Hepatocyte (in vitro differentiated cells): ENCODE measurements around the gene GDF15. TPM values are rescaled to one million over a fixed set of nuclear protein-coding genes. Genes with fewer than 3 reads are reported as not detected.
"Not testable (repeated sequence)": the region's sequence is repeated elsewhere in the genome, so short reads cannot be mapped to it uniquely, and the experiment has no call there.

Experiments used
- DNase-seq: peaks from one replicate; pipeline ENCODE4 v3.0.0-alpha.2; 2016; ENCODE audit warnings: low spot score
- H2AFZ ChIP-seq: fragments of 200-600 bp; sonication (generic); 2 replicates; pipeline ENCODE4 v1.6.0; 2016; ENCODE audit warnings: antibody characterized with exemption, mild to moderate bottlenecking
- H3K27ac ChIP-seq: fragments of 200-600 bp; sonication (generic); 2 replicates; pipeline ENCODE4 v1.5.1; 2016; ENCODE audit warnings: mild to moderate bottlenecking
- H3K27me3 ChIP-seq: fragments of 200-600 bp; sonication (generic); 2 replicates; pipeline ENCODE4 v1.6.1; 2016
- H3K36me3 ChIP-seq: fragments of 200-600 bp; sonication (generic); replicated peaks from 2 replicates; pipeline ENCODE4 v1.5.1; 2016; ENCODE audit warnings: low read depth; ENCODE audit not compliant: insufficient read depth
- H3K4me1 ChIP-seq: fragments of 200-600 bp; sonication (generic); 2 replicates; pipeline ENCODE4 v1.5.1; 2016; ENCODE audit warnings: mild to moderate bottlenecking, moderate library complexity; ENCODE audit not compliant: insufficient read depth
- H3K4me2 ChIP-seq: fragments of 200-600 bp; sonication (generic); 2 replicates; pipeline ENCODE4 v1.6.0; 2016
- H3K4me3 ChIP-seq: fragments of 200-600 bp; sonication (generic); 2 replicates; pipeline ENCODE4 v1.5.1; 2016; ENCODE audit warnings: mild to moderate bottlenecking
- H3K79me2 ChIP-seq: fragments of 200-600 bp; sonication (generic); 2 replicates; pipeline ENCODE4 v1.6.0; 2017; ENCODE audit warnings: mild to moderate bottlenecking
- H3K9me2 ChIP-seq: fragments of 200-600 bp; sonication (generic); replicated peaks from 2 replicates; pipeline ENCODE4 v1.6.0; 2017; ENCODE audit warnings: mild to moderate bottlenecking; ENCODE audit not compliant: insufficient read depth
- H3K9me3 ChIP-seq: fragments of 200-600 bp; sonication (generic); 2 replicates; pipeline ENCODE4 v1.5.1; 2016; ENCODE audit warnings: low read depth, mild to moderate bottlenecking
- H4K20me1 ChIP-seq: fragments of 200-600 bp; sonication (generic); 2 replicates; pipeline ENCODE4 v1.6.0; 2016; ENCODE audit warnings: mild to moderate bottlenecking; ENCODE audit not compliant: insufficient read depth, poor library complexity, severe bottlenecking
- EZH2 ChIP-seq: fragments of 200-600 bp; sonication (generic); IDR thresholded peaks from 2 replicates; pipeline ENCODE4 v1.6.1; 2016; ENCODE audit warnings: antibody characterized with exemption, mild to moderate bottlenecking, borderline replicate concordance
- EZH2phosphoT487 ChIP-seq: fragments of 200-600 bp; sonication (generic); IDR thresholded peaks from one replicate; pipeline ENCODE4 v1.6.1; 2018; ENCODE audit warnings: antibody characterized with exemption, mild to moderate bottlenecking, low read depth, moderate library complexity; ENCODE audit not compliant: unreplicated experiment, severe bottlenecking
- WGBS: methylation state at CpG from one replicate; pipeline ENCODE4 v1.1.6; 2016; ENCODE audit warnings: low lambda C conversion rate; ENCODE audit errors: missing lambda C conversion rate; 5-methylcytosine and 5-hydroxymethylcytosine counted together
- polyA plus RNA-seq: library from polyadenylated mRNA; unstranded; fragments of >200 nt; fragmentation: Nextera tagmentation; extraction: Ambion mirVana; gene quantifications from 2 replicates; pipeline ENCODE4 v1.2.1, GENCODE V29; 2016
- total RNA-seq: library from RNA; depleted of rRNA; stranded (reverse); fragments of >200 nt; gene quantifications from 2 replicates; pipeline ENCODE4 v1.2.3, GENCODE V29; 2014
- TF ChIP-seq, protein P1 (sequence below): fragments of 200-600 bp; sonication (generic); IDR thresholded peaks from 2 replicates; pipeline ENCODE4 v1.5.1; 2016; ENCODE audit warnings: antibody characterized with exemption, mild to moderate bottlenecking; ENCODE audit not compliant: poor library complexity

Gene GDF15
- total and polyA plus RNA-seq, 2 experiments from 2014 or later: 123 to 175 TPM

DNA sequence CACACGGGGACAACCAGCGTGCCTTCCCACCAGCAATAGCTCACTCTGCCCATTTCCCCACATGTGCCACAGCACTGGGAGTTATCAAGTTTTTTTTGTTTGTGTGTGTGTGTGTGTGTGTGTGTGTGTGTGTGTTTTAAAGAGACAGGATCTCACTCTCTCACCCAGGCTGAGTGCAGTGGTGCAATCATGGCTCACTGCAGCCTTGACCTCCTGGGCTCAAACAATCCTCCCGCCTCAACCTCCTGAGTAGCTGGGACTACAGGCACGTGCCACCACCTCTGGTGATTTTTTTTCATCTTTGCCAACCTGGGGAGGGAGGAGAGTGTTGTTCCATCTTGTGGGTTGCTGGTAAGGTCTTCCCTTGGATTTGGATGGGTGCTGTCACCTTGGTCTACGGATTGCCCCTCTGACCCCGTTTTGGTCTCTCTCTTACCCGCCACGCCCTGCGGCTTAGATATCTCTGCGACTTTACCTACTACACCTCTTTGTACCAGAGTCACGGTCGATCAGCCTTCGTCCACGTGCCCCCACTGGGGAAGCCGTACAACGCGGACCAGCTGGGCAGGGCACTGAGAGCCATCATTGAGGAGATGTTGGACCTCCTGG lies 22.9 kb upstream of the GDF15 start:
- peaks cover 23% of the 10 kb centered on the region for H3K4me1 ChIP-seq
- H3K4me3 ChIP-seq: no peak overlapping the region
- no peaks in the 10 kb centered on the region for H3K9me3 ChIP-seq
- peak overlapping the region; percentile 98 for H3K27ac ChIP-seq
- H3K27me3 ChIP-seq: no peaks in the 10 kb centered on the region
- WGBS: 97% methylated on average over 17 of the region's 17 CpGs
- DNase-seq: no peak
- H2AFZ ChIP-seq: no peak overlapping the region
- H4K20me1 ChIP-seq: no peaks in the 10 kb centered on the region
- H3K9me2 ChIP-seq: no peaks in the 10 kb centered on the region
- H3K4me2 ChIP-seq: no peak overlapping the region
- no peaks in the 10 kb centered on the region for H3K36me3 ChIP-seq
- TF ChIP-seq EZH2 (no peak), EZH2phosphoT487 (no peak)
- TF ChIP-seq, protein P1, sequence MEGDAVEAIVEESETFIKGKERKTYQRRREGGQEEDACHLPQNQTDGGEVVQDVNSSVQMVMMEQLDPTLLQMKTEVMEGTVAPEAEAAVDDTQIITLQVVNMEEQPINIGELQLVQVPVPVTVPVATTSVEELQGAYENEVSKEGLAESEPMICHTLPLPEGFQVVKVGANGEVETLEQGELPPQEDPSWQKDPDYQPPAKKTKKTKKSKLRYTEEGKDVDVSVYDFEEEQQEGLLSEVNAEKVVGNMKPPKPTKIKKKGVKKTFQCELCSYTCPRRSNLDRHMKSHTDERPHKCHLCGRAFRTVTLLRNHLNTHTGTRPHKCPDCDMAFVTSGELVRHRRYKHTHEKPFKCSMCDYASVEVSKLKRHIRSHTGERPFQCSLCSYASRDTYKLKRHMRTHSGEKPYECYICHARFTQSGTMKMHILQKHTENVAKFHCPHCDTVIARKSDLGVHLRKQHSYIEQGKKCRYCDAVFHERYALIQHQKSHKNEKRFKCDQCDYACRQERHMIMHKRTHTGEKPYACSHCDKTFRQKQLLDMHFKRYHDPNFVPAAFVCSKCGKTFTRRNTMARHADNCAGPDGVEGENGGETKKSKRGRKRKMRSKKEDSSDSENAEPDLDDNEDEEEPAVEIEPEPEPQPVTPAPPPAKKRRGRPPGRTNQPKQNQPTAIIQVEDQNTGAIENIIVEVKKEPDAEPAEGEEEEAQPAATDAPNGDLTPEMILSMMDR: no peak
- peaks cover 4% of the 10 kb centered on the region for H3K79me2 ChIP-seq

DNA sequence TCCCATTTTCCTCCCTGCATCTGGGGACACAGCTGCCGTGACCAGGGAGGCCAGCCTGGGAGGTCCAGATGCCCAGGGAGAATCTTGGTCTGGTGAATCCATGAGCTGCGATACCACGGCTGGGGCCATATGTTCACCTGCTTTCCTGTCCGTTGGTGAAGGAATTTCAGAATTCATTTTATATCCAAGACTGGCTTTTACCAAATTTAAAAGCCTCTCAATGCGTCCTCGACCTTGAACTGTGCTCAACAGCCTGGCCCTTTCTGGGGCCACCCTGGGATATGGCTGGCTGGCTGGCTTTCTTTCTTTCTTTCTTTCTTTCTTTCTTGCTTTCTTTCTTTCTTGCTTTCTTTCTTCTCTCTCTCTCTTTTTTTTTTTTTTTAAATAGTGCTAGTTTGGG lies 22.2 kb upstream of the GDF15 start:
- no peak for DNase-seq
- 70% methylated on average over 6 of the region's 6 CpGs for WGBS
- TF ChIP-seq EZH2: no peak
- TF ChIP-seq, protein P1: no peak
- TF ChIP-seq EZH2phosphoT487: no peak
- Histone ChIP-seq H4K20me1 (no peaks in the 10 kb centered on the region), H3K4me3 (no peak overlapping the region), H3K4me2 (no peak overlapping the region), H3K36me3 (no peaks in the 10 kb centered on the region), H2AFZ (no peak overlapping the region), H3K9me2 (no peaks in the 10 kb centered on the region), H3K9me3 (no peaks in the 10 kb centered on the region), H3K27ac (peak overlapping the region; percentile 98), H3K79me2 (peaks cover 4% of the 10 kb centered on the region), H3K27me3 (no peaks in the 10 kb centered on the region), H3K4me1 (peaks cover 23% of the 10 kb centered on the region)

DNA sequence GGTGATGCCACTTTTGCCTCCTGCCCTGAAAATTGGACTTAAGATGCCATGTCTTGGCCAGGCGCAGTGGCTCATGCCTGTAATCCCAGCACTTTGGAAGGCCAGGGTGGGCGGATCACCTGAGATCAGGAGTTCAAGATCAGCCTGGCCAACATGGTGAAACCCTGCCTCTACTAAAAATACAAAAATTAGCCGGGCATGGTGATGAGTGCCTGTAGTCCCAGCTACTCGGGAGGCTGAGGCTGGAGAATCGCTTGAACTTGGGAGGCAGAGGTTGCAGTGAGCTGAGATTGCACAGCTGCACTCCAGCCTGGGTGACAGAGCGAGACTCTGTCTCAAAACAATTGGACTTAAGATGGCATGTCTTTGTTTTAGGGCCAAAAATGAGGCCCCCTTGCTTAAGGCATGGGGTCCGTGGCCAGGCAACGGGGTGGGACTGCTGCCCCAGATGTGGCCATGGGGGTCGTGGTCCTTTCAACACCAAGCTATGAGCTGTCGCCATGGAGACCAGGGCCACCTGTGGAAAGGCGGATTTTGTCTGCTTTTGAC lies 21.6 kb upstream of the GDF15 start:
- H3K9me3 ChIP-seq, H3K36me3 ChIP-seq, H3K79me2 ChIP-seq, H3K4me3 ChIP-seq, DNase-seq, H2AFZ ChIP-seq, H3K9me2 ChIP-seq, H4K20me1 ChIP-seq, H3K27me3 ChIP-seq: not testable (repeated sequence)
- H3K4me1 ChIP-seq: peaks cover 23% of the 10 kb centered on the region
- 58% methylated on average over 11 of the region's 11 CpGs for whole genome bisulfite sequencing
- peak overlapping the region; percentile 66 for H3K4me2 ChIP-seq
- peak overlapping the region; percentile 98 for H3K27ac ChIP-seq

DNA sequence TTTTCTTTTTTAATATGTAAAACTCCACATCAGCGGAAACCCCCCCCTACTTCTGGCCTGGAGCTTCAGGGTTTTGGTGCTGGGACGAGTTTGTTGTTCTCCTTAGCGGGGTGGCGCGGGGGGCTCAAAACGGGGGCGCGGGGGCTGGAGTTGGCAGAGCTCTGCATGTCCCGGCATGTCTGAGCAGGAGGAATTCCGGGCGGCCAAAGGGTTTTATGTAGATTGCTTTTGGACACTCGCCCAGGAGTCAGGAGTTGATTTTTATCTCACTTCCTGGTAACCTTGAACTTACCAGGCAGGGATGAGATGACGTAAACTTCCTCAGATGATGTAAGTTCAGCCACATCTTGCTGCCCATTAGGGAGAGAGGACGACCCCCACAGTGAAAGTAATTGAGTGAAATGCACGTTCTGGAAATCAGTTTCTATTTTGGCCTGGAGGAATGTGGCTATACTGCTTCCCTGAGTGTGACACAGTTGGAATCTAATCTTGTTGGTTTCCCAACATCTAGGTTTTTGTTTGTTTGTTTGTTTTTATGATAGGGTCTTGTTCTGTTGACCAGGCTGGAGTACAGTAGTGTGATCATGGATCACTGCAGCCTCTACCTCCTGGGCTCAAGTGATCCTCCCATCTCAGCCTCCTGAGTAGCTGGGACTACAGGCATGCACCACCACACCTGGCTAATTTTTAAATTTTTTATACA lies 21.0 kb upstream of the GDF15 start:
- Histone ChIP-seq H3K27ac (peak overlapping the region; percentile 98), H3K4me1 (peaks cover 23% of the 10 kb centered on the region), H3K9me2 (no peaks in the 10 kb centered on the region), H3K4me3 (no peak overlapping the region), H3K27me3 (no peaks in the 10 kb centered on the region), H4K20me1 (no peaks in the 10 kb centered on the region), H2AFZ (no peak overlapping the region), H3K4me2 (peak overlapping the region; percentile 66), H3K9me3 (no peaks in the 10 kb centered on the region), H3K36me3 (no peaks in the 10 kb centered on the region), H3K79me2 (peaks cover 4% of the 10 kb centered on the region)
- TF ChIP-seq, protein P1: no peak
- TF ChIP-seq EZH2phosphoT487: no peak
- no peak for TF ChIP-seq EZH2
- peak; percentile 94 for DNase-seq
- WGBS: 22% methylated on average over 11 of the region's 15 CpGs
